Measurements from ENCODE around the gene QSOX1.

DNA sequence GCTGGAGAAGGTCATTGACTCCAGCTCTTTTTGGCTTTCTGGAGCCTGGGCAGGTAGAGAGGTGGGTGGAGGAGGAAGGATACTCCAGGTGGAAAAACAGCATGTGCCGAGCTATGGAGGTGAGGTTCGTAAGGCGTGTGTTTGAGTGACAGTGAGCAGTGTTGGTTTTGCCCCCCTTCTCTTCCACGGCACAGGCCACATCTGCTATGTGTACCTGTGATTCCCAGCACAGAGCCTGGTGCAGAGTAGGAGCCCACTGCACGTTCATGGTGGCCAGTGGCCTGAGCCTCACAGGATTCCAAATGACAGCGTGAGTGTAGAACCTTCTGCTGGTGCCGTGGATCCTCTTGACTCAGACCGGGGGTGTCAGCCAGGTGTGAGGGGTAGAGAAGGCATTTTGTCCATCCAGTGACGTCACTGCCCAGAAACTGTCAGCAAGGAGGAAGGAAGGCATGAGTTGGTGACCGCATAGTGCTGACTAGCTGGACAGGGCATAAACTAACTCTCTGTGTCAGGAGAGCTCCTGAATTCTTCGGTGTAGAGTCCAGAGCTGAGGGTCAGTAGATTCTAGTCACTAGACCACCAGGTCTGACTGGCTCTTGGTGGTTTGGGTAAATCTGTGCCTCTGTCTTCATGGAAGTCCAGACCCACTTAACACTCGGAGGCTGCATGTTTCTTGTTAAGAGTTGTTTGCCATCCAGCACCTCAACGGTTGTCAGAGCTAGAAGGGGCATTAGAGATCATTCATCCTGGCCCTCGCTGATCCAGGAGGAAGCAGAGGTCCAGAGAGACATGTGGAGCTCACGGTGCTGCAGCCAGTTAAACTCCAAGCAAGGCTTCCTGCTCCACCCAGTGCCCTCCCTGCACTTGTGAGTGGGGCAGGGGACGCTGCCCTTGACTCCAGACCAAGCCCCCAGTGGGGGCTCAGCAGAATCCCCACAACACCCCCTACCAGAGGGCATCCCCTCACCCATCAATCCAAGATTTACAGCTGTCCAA, 3.8 kb downstream of the QSOX1 start:
- TF ChIP-seq POLR2A (IDR thresholded peaks at IDR 0.05), result no peak
- TF ChIP-seq, protein P1, sequence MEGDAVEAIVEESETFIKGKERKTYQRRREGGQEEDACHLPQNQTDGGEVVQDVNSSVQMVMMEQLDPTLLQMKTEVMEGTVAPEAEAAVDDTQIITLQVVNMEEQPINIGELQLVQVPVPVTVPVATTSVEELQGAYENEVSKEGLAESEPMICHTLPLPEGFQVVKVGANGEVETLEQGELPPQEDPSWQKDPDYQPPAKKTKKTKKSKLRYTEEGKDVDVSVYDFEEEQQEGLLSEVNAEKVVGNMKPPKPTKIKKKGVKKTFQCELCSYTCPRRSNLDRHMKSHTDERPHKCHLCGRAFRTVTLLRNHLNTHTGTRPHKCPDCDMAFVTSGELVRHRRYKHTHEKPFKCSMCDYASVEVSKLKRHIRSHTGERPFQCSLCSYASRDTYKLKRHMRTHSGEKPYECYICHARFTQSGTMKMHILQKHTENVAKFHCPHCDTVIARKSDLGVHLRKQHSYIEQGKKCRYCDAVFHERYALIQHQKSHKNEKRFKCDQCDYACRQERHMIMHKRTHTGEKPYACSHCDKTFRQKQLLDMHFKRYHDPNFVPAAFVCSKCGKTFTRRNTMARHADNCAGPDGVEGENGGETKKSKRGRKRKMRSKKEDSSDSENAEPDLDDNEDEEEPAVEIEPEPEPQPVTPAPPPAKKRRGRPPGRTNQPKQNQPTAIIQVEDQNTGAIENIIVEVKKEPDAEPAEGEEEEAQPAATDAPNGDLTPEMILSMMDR (IDR thresholded peaks at IDR 0.05), result no peak

All from thyroid gland (tissue), 4 donors.